ENCODE measurements around the gene KIAA1217.

DNA sequence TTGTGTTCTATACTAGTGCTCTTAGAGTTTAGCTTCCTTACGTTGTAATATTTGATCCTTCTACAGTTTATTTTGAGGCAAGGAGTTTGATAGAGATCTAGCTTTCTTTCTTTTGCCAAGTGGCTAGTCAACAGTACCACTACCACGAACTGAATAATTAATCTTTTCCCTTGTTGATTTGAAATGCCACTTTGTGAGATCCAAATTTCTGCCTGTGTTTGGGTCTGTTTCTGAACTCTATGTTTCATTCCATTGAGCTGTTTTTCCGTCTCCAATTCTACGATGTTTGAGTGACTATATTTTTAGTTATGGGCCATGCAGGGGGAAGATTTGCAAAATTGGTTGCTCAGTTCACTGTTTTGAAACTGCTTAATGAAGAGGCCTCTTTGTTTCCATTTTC is 134.7 kb downstream of the KIAA1217 start:
- TF ChIP-seq, protein P1, sequence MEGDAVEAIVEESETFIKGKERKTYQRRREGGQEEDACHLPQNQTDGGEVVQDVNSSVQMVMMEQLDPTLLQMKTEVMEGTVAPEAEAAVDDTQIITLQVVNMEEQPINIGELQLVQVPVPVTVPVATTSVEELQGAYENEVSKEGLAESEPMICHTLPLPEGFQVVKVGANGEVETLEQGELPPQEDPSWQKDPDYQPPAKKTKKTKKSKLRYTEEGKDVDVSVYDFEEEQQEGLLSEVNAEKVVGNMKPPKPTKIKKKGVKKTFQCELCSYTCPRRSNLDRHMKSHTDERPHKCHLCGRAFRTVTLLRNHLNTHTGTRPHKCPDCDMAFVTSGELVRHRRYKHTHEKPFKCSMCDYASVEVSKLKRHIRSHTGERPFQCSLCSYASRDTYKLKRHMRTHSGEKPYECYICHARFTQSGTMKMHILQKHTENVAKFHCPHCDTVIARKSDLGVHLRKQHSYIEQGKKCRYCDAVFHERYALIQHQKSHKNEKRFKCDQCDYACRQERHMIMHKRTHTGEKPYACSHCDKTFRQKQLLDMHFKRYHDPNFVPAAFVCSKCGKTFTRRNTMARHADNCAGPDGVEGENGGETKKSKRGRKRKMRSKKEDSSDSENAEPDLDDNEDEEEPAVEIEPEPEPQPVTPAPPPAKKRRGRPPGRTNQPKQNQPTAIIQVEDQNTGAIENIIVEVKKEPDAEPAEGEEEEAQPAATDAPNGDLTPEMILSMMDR (IDR thresholded peaks at IDR 0.05), result no peak
- TF ChIP-seq POLR2A (IDR thresholded peaks at IDR 0.05), result no peak

Data from thyroid gland (tissue), 4 donors.